Peyer's patch (tissue), 4 donors: Measurements from ENCODE around the gene NECAB2.

Experiments
- POLR2A ChIP-seq, 2 donors: fragments of 450-650 bp; IDR thresholded peaks; one replicate each; pipeline ENCODE4 v1.5.1; 2017; ENCODE audit warnings: antibody characterized with exemption in 2 of 2, mild to moderate bottlenecking in 2 of 2, moderate library complexity in 2 of 2
- TF ChIP-seq, protein P1 (sequence below), 6 experiments: fragments of 450-650 bp in 4 of 6; fragments of 200-600 bp in 2 of 6; sonication (generic) in 1 of 6; IDR thresholded peaks; one replicate each; pipeline ENCODE4 v1.5.1; 2017 to 2019; ENCODE audit warnings: antibody characterized with exemption in 6 of 6, mild to moderate bottlenecking in 3 of 6, moderate library complexity in 1 of 6

DNA sequence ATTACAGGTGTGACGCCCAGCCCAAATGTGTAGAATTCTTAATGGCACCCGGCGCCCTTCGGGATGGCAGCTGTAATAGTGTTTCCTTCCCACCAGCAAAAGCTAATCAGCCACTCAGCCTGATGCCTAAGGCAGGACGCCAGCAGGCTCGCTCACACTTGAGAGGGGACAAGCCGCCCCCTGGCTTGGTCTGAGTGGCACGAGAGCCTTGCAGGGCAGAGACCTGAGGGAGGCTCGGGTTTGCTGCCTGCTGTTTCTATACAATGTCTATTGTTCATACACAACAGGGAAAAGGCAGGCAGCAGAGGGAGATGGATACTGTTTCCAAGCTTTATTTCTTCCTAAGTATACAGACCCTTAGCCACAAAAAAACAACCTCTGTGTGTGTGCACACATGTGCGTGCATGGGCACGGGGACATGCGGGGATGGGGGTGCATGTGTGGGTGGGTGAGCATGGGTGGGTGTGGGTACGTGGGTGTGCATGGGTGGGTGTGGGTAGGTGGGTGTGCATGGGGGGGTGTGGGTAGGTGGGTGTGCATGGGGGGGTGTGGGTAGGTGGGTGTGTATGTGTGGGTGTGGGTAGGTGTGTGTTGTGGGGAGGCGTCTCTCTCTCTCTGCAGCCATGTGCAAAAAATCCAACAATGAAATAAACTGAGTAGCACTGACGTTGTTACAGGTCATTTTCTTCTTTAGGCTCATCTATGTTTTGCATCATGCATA is 64.6 kb downstream of the NECAB2 start:
- TF ChIP-seq, protein P1, sequence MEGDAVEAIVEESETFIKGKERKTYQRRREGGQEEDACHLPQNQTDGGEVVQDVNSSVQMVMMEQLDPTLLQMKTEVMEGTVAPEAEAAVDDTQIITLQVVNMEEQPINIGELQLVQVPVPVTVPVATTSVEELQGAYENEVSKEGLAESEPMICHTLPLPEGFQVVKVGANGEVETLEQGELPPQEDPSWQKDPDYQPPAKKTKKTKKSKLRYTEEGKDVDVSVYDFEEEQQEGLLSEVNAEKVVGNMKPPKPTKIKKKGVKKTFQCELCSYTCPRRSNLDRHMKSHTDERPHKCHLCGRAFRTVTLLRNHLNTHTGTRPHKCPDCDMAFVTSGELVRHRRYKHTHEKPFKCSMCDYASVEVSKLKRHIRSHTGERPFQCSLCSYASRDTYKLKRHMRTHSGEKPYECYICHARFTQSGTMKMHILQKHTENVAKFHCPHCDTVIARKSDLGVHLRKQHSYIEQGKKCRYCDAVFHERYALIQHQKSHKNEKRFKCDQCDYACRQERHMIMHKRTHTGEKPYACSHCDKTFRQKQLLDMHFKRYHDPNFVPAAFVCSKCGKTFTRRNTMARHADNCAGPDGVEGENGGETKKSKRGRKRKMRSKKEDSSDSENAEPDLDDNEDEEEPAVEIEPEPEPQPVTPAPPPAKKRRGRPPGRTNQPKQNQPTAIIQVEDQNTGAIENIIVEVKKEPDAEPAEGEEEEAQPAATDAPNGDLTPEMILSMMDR (IDR thresholded peaks at IDR 0.05) = no peak
- no peak for TF ChIP-seq POLR2A (IDR thresholded peaks at IDR 0.05)
